ENCODE measurements around the gene LAMA2. TPM values are rescaled to one million over a fixed set of nuclear protein-coding genes. Genes with fewer than 3 reads are reported as not detected.

LAMA2 gene
- total and polyA plus RNA-seq, 2 donors, result 54.2 to 190 TPM

- Histone ChIP-seq H3K4me3 (ENCODE audit: low read depth, low read length) (no peak overlapping the region), H3K4me1 (ENCODE audit: insufficient read depth) (no peaks in the 10 kb centered on the region), H3K36me3 (ENCODE audit: insufficient read depth) (no peaks in the 10 kb centered on the region), H3K27ac (ENCODE audit: low read depth) (no peak overlapping the region)
- 61% methylated on average over 2 of the region's 2 CpGs for WGBS
- no peak for DNase-seq (ENCODE audit: extremely low spot score)
Measured at GRCh38 chr6:129235167-129236000, 352.4 kb downstream of the LAMA2 start.

GRCh38 chr6:129236001-129236517, 353.1 kb downstream of the LAMA2 start:
- 51% methylated on average over 4 of the region's 4 CpGs for WGBS
- DNase-seq (ENCODE audit: extremely low spot score), result no peak
- H3K27ac ChIP-seq (ENCODE audit: low read depth), result no peak overlapping the region
- no peaks in the 10 kb centered on the region for H3K4me1 ChIP-seq (ENCODE audit: insufficient read depth)
- no peaks in the 10 kb centered on the region for H3K36me3 ChIP-seq (ENCODE audit: insufficient read depth)
- H3K4me3 ChIP-seq (ENCODE audit: low read depth, low read length), result no peak overlapping the region

- Histone ChIP-seq H3K36me3 (ENCODE audit: insufficient read depth) (no peaks in the 10 kb centered on the region), H3K27ac (ENCODE audit: low read depth) (no peak overlapping the region), H3K4me1 (ENCODE audit: insufficient read depth) (no peaks in the 10 kb centered on the region), H3K4me3 (ENCODE audit: low read depth, low read length) (no peak overlapping the region)
- 84% methylated on average over 1 of the region's 1 CpG for WGBS
- no peak for DNase-seq (ENCODE audit: extremely low spot score)
Measured at GRCh38 chr6:129238991-129239390, 356.1 kb downstream of the LAMA2 start.

GRCh38 chr6:129239825-129240491, 357.0 kb downstream of the LAMA2 start:
- Histone ChIP-seq H3K4me1 (ENCODE audit: insufficient read depth) (no peaks in the 10 kb centered on the region), H3K27ac (ENCODE audit: low read depth) (no peak overlapping the region), H3K4me3 (ENCODE audit: low read depth, low read length) (no peak overlapping the region), H3K36me3 (ENCODE audit: insufficient read depth) (no peaks in the 10 kb centered on the region)
- WGBS, result 99% methylated on average over 10 of the region's 10 CpGs
- no peak for DNase-seq (ENCODE audit: extremely low spot score)

GRCh38 chr6:129240492-129240853, 357.5 kb downstream of the LAMA2 start:
- WGBS, result 97% methylated on average over 2 of the region's 2 CpGs
- no peak for DNase-seq (ENCODE audit: extremely low spot score)
- H3K36me3 ChIP-seq (ENCODE audit: insufficient read depth), result no peaks in the 10 kb centered on the region

GRCh38 chr6:129242546-129242945, 359.6 kb downstream of the LAMA2 start:
- WGBS, result 68% methylated on average over 2 of the region's 2 CpGs

More at GRCh38 chr6:129240492-129240853, 357.5 kb downstream of the LAMA2 start:
- H3K27ac ChIP-seq (ENCODE audit: low read depth), result no peak overlapping the region
- no peak overlapping the region for H3K4me3 ChIP-seq (ENCODE audit: low read depth, low read length)
- no peaks in the 10 kb centered on the region for H3K4me1 ChIP-seq (ENCODE audit: insufficient read depth)

GRCh38 chr6:129243377-129243776, 360.4 kb downstream of the LAMA2 start:
- WGBS, result 68% methylated on average over 2 of the region's 2 CpGs
- DNase-seq (ENCODE audit: extremely low spot score), result no peak
- Histone ChIP-seq H3K36me3 (ENCODE audit: insufficient read depth) (no peaks in the 10 kb centered on the region), H3K27ac (ENCODE audit: low read depth) (no peak overlapping the region), H3K4me1 (ENCODE audit: insufficient read depth) (no peaks in the 10 kb centered on the region), H3K4me3 (ENCODE audit: low read depth, low read length) (no peak overlapping the region)

More at GRCh38 chr6:129242546-129242945, 359.6 kb downstream of the LAMA2 start:
- no peaks in the 10 kb centered on the region for H3K36me3 ChIP-seq (ENCODE audit: insufficient read depth)
- no peak overlapping the region for H3K27ac ChIP-seq (ENCODE audit: low read depth)
- H3K4me1 ChIP-seq (ENCODE audit: insufficient read depth), result no peaks in the 10 kb centered on the region
- no peak overlapping the region for H3K4me3 ChIP-seq (ENCODE audit: low read depth, low read length)
- DNase-seq (ENCODE audit: extremely low spot score), result no peak

- WGBS, result 57% methylated on average over 4 of the region's 4 CpGs
- no peaks in the 10 kb centered on the region for H3K4me1 ChIP-seq (ENCODE audit: insufficient read depth)
Measured at GRCh38 chr6:129248946-129249345, 366.0 kb downstream of the LAMA2 start.

GRCh38 chr6:129251669-129252376, 368.9 kb downstream of the LAMA2 start:
- Histone ChIP-seq H3K36me3 (ENCODE audit: insufficient read depth) (no peaks in the 10 kb centered on the region), H3K4me1 (ENCODE audit: insufficient read depth) (no peaks in the 10 kb centered on the region), H3K27ac (ENCODE audit: low read depth) (no peak overlapping the region), H3K4me3 (ENCODE audit: low read depth, low read length) (no peak overlapping the region)
- WGBS, result 71% methylated on average over 13 of the region's 13 CpGs
- DNase-seq (ENCODE audit: extremely low spot score), result no peak

More at GRCh38 chr6:129248946-129249345, 366.0 kb downstream of the LAMA2 start:
- H3K4me3 ChIP-seq (ENCODE audit: low read depth, low read length), result no peak overlapping the region
- no peak for DNase-seq (ENCODE audit: extremely low spot score)
- H3K36me3 ChIP-seq (ENCODE audit: insufficient read depth), result no peaks in the 10 kb centered on the region
- no peak overlapping the region for H3K27ac ChIP-seq (ENCODE audit: low read depth)

- 59% methylated on average over 6 of the region's 6 CpGs for WGBS
- Histone ChIP-seq H3K4me3 (ENCODE audit: low read depth, low read length) (no peak overlapping the region), H3K27ac (ENCODE audit: low read depth) (no peak overlapping the region), H3K4me1 (ENCODE audit: insufficient read depth) (no peaks in the 10 kb centered on the region), H3K36me3 (ENCODE audit: insufficient read depth) (no peaks in the 10 kb centered on the region)
- DNase-seq (ENCODE audit: extremely low spot score), result no peak
Measured at GRCh38 chr6:129252377-129253071, 369.6 kb downstream of the LAMA2 start.

GRCh38 chr6:129253242-129253641, 370.3 kb downstream of the LAMA2 start:
- no peak overlapping the region for H3K27ac ChIP-seq (ENCODE audit: low read depth)
- H3K36me3 ChIP-seq (ENCODE audit: insufficient read depth), result no peaks in the 10 kb centered on the region
- WGBS, result 75% methylated on average over 1 of the region's 1 CpG
- no peaks in the 10 kb centered on the region for H3K4me1 ChIP-seq (ENCODE audit: insufficient read depth)
- no peak for DNase-seq (ENCODE audit: extremely low spot score)
- no peak overlapping the region for H3K4me3 ChIP-seq (ENCODE audit: low read depth, low read length)

- Histone ChIP-seq H3K4me1 (ENCODE audit: insufficient read depth) (no peaks in the 10 kb centered on the region), H3K36me3 (ENCODE audit: insufficient read depth) (no peaks in the 10 kb centered on the region), H3K27ac (ENCODE audit: low read depth) (no peak overlapping the region), H3K4me3 (ENCODE audit: low read depth, low read length) (no peak overlapping the region)
- 84% methylated on average over 6 of the region's 6 CpGs for WGBS
- DNase-seq (ENCODE audit: extremely low spot score), result no peak
Measured at GRCh38 chr6:129253727-129254126, 370.8 kb downstream of the LAMA2 start.

GRCh38 chr6:129257196-129257595, 374.3 kb downstream of the LAMA2 start:
- H3K4me1 ChIP-seq (ENCODE audit: insufficient read depth), result no peaks in the 10 kb centered on the region
- no peaks in the 10 kb centered on the region for H3K36me3 ChIP-seq (ENCODE audit: insufficient read depth)
- DNase-seq (ENCODE audit: extremely low spot score), result no peak
- H3K27ac ChIP-seq (ENCODE audit: low read depth), result no peak overlapping the region
- H3K4me3 ChIP-seq (ENCODE audit: low read depth, low read length), result no peak overlapping the region

All from urinary bladder (tissue), 4 donors.